ENCODE data around the gene CTSC.
A peak's percentile ranks its signal among the peaks of the same experiment; 100 is the strongest.
"Not testable (repeated sequence)": the region's sequence is repeated elsewhere in the genome, so short reads cannot be mapped to it uniquely, and the experiment has no call there.

Gene CTSC

DNA sequence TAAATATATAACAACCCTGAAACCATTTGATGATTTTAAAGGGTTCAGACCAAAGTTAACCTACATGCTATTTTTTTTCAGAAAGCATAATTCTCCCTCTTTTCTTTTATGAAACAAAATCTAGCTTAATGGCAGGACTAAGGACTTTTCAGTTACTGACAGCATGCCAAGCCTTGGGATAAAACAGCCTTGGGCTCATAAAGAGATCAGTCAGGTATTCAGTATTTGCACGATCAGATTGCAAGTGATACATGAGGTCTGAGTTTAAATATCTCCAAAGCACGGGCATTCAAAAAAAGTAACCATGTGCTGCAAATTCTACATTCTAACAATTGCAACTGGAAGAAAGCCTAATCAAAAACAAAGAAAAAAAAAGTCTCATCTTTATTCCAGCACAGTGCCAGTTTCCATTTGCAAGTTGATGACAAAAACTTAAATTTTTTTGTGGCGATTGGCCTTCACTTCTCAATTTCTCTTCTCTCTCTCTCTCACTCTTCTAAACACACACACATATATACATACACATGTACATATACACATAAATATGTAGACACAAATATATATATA is 60.1 kb downstream of the CTSC start:
- no peaks in the 10 kb centered on the region for H3K9me3 Mint-ChIP-seq
- H3K36me3 Mint-ChIP-seq (ENCODE audit: low read depth), result peaks cover 71% of the 10 kb centered on the region
- no peaks in the 10 kb centered on the region for H3K27me3 Mint-ChIP-seq
- intact Hi-C loops (cut with micrococcal nuclease), result no loop called here
- no peak overlapping the region for H3K4me3 Mint-ChIP-seq
- H3K4me1 Mint-ChIP-seq (ENCODE audit: low read depth), result peaks cover 8% of the 10 kb centered on the region
- no peak overlapping the region for H3K27ac Mint-ChIP-seq

DNA sequence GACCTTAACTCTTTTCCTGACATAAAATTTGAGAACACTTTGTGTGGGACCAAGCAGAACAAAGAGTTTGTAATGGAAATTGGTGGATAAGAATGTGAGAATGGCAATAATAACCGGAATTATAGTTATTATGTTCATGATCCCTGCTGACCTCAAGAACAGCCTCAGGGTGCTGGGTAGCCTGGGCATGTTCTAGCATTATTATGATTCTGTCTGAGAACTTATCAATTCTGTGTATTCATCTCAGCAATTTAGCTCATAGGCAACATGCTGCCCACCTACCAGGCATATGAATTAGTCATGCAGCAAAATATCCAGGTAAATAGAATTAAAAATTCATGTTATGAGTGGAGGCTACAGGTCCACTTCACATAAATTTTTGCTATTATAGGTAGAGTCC is 61.9 kb downstream of the CTSC start:
- Mint-ChIP-seq H3K9me3 (no peaks in the 10 kb centered on the region), H3K4me1 (ENCODE audit: low read depth) (peaks cover 14% of the 10 kb centered on the region), H3K27me3 (no peaks in the 10 kb centered on the region), H3K36me3 (ENCODE audit: low read depth) (peaks cover 72% of the 10 kb centered on the region), H3K27ac (no peak overlapping the region), H3K4me3 (no peak overlapping the region)
- intact Hi-C loops (cut with micrococcal nuclease), result no loop called here

- Mint-ChIP-seq H3K4me1 (ENCODE audit: low read depth) (peaks cover 44% of the 10 kb centered on the region), H3K9me3 (peaks cover 18% of the 10 kb centered on the region), H3K36me3 (ENCODE audit: low read depth) (peaks cover 94% of the 10 kb centered on the region), H3K4me3 (no peak overlapping the region), H3K27ac (peak overlapping the region; percentile 34), H3K27me3 (no peaks in the 10 kb centered on the region)
- intact Hi-C loops (cut with micrococcal nuclease), result no loop called here
Measured at GRCh38 chr11:88266919-88267318, 70.6 kb downstream of the CTSC start.

DNA sequence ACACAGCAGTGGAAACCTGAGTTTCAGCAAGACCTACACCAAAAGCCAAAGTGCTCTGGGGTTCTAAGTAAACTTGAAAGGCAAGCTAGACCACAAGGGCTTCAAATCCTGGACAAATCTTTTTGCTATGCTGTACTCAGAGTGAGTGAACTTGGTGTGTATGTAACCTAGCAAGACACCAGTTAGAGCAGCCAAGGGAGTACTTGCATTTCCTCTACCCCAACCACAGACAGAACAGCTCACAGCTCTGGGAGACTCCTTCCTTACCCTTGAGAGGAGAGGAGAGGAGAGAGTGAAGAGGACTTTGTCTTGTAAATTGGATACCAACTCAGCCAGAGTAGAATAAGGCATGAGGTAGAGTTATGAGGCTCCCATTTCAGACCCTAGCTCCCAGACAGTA is 71.4 kb downstream of the CTSC start:
- Mint-ChIP-seq H3K36me3 (ENCODE audit: low read depth) (peaks cover 95% of the 10 kb centered on the region), H3K27ac (peak overlapping the region; percentile 34), H3K27me3 (no peaks in the 10 kb centered on the region), H3K4me3 (no peak overlapping the region), H3K4me1 (ENCODE audit: low read depth) (peaks cover 40% of the 10 kb centered on the region), H3K9me3 (peaks cover 25% of the 10 kb centered on the region)
- intact Hi-C loops (cut with micrococcal nuclease), result no loop called here

- Mint-ChIP-seq H3K9me3 (peaks cover 83% of the 10 kb centered on the region), H3K27ac (no peak overlapping the region), H3K4me1 (ENCODE audit: low read depth) (no peaks in the 10 kb centered on the region), H3K4me3 (no peak overlapping the region), H3K36me3 (ENCODE audit: low read depth) (peaks cover 63% of the 10 kb centered on the region), H3K27me3 (no peaks in the 10 kb centered on the region)
- intact Hi-C loops (cut with micrococcal nuclease), result no loop called here
Measured at GRCh38 chr11:88259431-88259830, 78.1 kb downstream of the CTSC start.

- H3K27ac Mint-ChIP-seq, result no peak overlapping the region
- H3K27me3 Mint-ChIP-seq, result no peaks in the 10 kb centered on the region
- H3K4me1 Mint-ChIP-seq (ENCODE audit: low read depth), result no peaks in the 10 kb centered on the region
- H3K4me3 Mint-ChIP-seq, result no peak overlapping the region
- intact Hi-C loops (cut with micrococcal nuclease), result no loop called here
- H3K36me3 Mint-ChIP-seq (ENCODE audit: low read depth), result peaks cover 29% of the 10 kb centered on the region
- peaks cover 18% of the 10 kb centered on the region for H3K9me3 Mint-ChIP-seq
Measured at GRCh38 chr11:88252208-88252607, 85.3 kb downstream of the CTSC start.

GRCh38 chr11:88250566-88251242 is 86.8 kb downstream of the CTSC start:
- Mint-ChIP-seq H3K9me3 (peaks cover 7% of the 10 kb centered on the region), H3K27ac (no peak overlapping the region), H3K4me3 (no peak overlapping the region), H3K27me3 (no peaks in the 10 kb centered on the region), H3K4me1 (ENCODE audit: low read depth) (no peaks in the 10 kb centered on the region), H3K36me3 (ENCODE audit: low read depth) (peaks cover 36% of the 10 kb centered on the region)
- intact Hi-C loops (cut with micrococcal nuclease), result no loop called here

GRCh38 chr11:88249706-88250105 is 87.8 kb downstream of the CTSC start:
- Mint-ChIP-seq H3K4me3 (no peak overlapping the region), H3K27me3 (no peaks in the 10 kb centered on the region), H3K36me3 (ENCODE audit: low read depth) (peaks cover 32% of the 10 kb centered on the region), H3K9me3 (no peaks in the 10 kb centered on the region), H3K27ac (no peak overlapping the region), H3K4me1 (ENCODE audit: low read depth) (no peaks in the 10 kb centered on the region)
- intact Hi-C loops (cut with micrococcal nuclease), result no loop called here

DNA sequence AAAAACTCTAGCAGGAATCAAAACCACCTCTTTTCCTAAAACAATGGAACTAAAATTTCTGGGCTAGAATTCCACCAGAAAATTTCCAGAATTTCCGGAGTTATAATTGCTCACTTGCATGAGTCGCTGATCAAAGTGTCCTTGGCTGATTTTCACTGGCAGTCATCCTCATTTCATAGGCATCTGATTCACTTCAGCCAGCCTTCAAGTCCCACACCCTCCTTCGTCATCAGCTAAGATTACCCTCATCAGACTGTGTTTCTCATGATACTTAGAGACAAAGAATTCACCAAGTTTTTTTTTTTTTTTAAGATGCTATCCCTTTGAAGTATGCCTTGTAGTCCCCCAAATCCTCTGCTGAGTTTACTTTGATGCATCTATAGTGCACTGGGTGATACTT is 90.8 kb downstream of the CTSC start:
- Mint-ChIP-seq H3K9me3 (peaks cover 24% of the 10 kb centered on the region), H3K36me3 (ENCODE audit: low read depth) (peaks cover 49% of the 10 kb centered on the region), H3K27ac (no peak overlapping the region), H3K27me3 (no peaks in the 10 kb centered on the region), H3K4me1 (ENCODE audit: low read depth) (peaks cover 6% of the 10 kb centered on the region), H3K4me3 (no peak overlapping the region)
- intact Hi-C loops (cut with micrococcal nuclease), result no loop called here

DNA sequence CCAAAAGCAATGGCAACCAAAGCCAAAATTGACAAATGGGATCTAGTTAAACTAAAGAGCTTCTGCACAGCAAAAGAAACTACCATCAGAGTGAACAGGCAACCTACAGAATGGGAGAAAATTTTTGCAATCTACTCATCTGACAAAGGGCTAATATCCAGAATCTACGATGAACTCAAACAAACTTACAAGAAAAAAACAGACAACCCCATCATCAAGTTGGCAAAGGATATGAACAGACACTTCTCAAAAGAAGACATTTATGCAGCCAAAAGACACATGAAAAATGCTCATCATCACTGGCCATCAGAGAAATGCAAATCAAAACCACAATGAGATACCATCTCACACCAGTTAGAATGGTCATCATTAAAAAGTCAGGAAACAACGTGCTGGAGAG is 92.0 kb downstream of the CTSC start:
- intact Hi-C loops (cut with micrococcal nuclease); H3K4me1 Mint-ChIP-seq (ENCODE audit: low read depth); H3K27me3 Mint-ChIP-seq; H3K27ac Mint-ChIP-seq; H3K4me3 Mint-ChIP-seq: not testable (repeated sequence)
- Mint-ChIP-seq H3K9me3 (peaks cover 33% of the 10 kb centered on the region), H3K36me3 (ENCODE audit: low read depth) (peaks cover 56% of the 10 kb centered on the region)
